ENCODE results near the gene HSPA9. TPM values are rescaled to one million over a fixed set of nuclear protein-coding genes. Genes with fewer than 3 reads are reported as not detected.

Gene HSPA9
- total and polyA plus RNA-seq, 9 of the 15 experiments (the other 6 are each of a cell fraction or from before 2014, with no cell fraction given), result 195 to 583 (median 514) TPM

DNA sequence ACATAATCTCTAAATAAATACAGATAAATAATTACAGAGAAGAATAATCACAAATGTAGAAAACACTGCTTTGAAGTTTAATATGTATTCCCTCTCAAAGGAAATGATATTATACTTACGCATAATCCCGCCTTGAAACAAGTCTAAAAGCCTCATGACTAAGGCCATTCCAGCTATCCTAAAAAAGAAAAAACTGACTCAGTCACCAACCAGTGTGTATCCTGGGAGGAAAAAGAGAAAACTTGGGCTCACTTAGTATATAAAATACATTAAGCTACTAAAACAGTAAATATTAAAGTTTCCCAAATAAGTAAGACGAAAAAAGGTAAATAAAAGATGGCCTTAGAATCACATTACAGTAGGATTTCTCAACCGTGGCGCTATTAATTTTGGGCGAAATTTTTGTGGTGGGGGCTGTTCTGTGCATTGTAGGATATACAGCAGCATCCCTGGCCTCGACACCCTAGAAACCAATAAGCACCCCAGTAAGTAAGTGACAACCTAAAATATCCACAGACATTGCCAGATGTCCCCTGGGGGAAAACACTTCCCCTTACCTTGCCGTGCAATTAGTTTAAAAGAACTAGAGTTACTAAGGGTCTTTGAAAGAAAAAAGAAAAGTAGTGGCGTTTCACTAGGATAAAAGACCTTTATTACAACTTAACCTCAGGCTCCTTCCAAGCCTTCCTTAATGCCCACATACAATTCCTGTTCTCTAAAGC is 1.1 kb downstream of the HSPA9 start (continued):
- TF ChIP-seq ZBTB40 (IDR thresholded peaks at IDR 0.05), result peak; percentile 54; the same call in 1 of the 2 replicates
- TF ChIP-seq ZBTB40 (CRISPR knock-in tag; IDR thresholded peaks at IDR 0.05), result no peak
- no peak for TF ChIP-seq KLF16 (IDR thresholded peaks at IDR 0.05)
- TF ChIP-seq SREBF1 (IDR thresholded peaks at IDR 0.05; ENCODE audit: borderline replicate concordance, low read depth, low read length), result no peak
- peak; percentile 59 for TF ChIP-seq POLR2G (IDR thresholded peaks at IDR 0.05; ENCODE audit: low read depth, low read length)
- 0 out of 2 replicates have a peak, but pooled peaks have one; percentile 19 for TF ChIP-seq POLR2H (tag; IDR thresholded peaks at IDR 0.05; ENCODE audit: low read depth)
- TF ChIP-seq, protein P1, sequence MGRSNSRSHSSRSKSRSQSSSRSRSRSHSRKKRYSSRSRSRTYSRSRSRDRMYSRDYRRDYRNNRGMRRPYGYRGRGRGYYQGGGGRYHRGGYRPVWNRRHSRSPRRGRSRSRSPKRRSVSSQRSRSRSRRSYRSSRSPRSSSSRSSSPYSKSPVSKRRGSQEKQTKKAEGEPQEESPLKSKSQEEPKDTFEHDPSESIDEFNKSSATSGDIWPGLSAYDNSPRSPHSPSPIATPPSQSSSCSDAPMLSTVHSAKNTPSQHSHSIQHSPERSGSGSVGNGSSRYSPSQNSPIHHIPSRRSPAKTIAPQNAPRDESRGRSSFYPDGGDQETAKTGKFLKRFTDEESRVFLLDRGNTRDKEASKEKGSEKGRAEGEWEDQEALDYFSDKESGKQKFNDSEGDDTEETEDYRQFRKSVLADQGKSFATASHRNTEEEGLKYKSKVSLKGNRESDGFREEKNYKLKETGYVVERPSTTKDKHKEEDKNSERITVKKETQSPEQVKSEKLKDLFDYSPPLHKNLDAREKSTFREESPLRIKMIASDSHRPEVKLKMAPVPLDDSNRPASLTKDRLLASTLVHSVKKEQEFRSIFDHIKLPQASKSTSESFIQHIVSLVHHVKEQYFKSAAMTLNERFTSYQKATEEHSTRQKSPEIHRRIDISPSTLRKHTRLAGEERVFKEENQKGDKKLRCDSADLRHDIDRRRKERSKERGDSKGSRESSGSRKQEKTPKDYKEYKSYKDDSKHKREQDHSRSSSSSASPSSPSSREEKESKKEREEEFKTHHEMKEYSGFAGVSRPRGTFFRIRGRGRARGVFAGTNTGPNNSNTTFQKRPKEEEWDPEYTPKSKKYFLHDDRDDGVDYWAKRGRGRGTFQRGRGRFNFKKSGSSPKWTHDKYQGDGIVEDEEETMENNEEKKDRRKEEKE (IDR thresholded peaks at IDR 0.05; ENCODE audit: borderline replicate concordance in 1 of 2, control insufficient read depth in 1 of 2, low read depth in 2 of 2, low read length in 1 of 2), result no peak

Data from K562 (cell line).